GM12892 (cell line): ENCODE data around the gene SEPTIN8.

ENCODE experiments used
- POLR2A ChIP-seq: IDR thresholded peaks from 2 replicates; pipeline ENCODE4 v1.6.1; 2011; ENCODE audit warnings: low read depth, low read length, control low read depth
- POLR2AphosphoS5 ChIP-seq: IDR thresholded peaks from 2 replicates; pipeline ENCODE4 v1.6.1; 2011; ENCODE audit warnings: low read depth, low read length, control low read depth
- TAF1 ChIP-seq: IDR thresholded peaks from 2 replicates; pipeline ENCODE4 v1.6.1; 2011; ENCODE audit warnings: low read depth, mild to moderate bottlenecking, control low read depth, low read length, borderline replicate concordance

DNA sequence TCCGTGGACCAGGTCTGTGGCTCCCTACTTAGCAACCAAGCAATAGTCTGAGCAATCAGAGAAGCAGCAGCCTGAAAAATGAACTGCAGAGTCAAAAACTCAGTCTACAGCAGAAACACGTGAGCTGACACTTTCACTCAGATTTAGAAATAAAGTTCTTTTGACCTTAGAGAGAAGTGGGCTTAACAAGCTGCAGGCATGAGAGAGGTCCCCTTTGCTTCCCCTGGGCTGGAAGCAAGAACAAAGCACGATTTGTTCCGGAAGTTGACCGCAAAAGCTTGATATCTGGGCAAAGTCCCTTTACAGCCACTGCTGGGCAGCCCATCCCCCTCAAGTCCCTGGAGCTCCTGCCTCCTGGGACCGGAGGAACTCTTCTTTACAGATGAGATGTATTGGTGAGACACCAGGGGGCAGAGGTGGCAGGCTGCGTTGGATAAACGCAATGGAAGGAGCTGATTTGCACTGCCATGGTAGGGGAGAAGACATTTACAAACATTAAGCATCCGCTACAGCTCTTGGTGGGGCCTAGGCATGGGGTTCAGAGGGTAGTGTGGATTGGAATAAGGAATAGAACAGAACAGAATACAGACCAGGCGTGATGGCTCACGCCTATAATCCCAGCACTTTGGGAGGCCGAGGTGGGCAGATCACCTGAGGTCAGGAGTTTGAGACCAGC lies 30.3 kb upstream of the SEPTIN8 start:
- TF ChIP-seq POLR2A (no peak), POLR2AphosphoS5 (no peak), TAF1 (no peak)
